ENCODE data around the gene KRT9. TPM values are rescaled to one million over a fixed set of nuclear protein-coding genes. Genes with fewer than 3 reads are reported as not detected.
"Not testable (repeated sequence)": the region's sequence is repeated elsewhere in the genome, so short reads cannot be mapped to it uniquely, and the experiment has no call there.

KRT9 gene
- total RNA-seq, 1 experiment from 2014 or later: not detected

GRCh38 chr17:41610965-41611640 is 39.2 kb upstream of the KRT9 start:
- DNase-seq (ENCODE audit: low read depth): no peak
- in situ Hi-C loops (cut with HindIII; ENCODE audit: low pct_unique_long_range_greater_than_20kb, low sequenced_read_pairs): no loop called here

DNA sequence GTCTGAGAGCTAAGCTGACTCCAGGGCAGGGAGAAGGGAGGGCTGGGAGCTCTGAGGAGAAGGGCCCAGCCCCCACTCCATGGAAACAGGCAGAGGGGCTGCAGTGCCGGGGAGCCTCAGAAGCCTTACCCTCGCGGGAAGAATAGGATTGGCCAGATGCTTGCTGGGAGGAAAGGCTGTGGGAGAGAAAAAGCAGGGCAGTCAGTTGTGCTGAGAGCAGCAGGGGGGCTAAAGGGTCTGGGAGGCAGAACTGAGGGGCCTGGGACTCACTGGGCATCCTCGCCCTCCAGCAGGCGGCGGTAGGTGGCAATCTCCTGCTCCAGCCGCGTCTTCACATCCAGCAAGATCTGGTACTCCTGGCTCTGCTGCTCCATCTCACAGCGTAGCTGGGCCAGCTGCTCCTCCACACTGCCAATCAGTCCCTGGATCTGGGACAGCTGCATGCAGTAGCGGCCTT is 38.2 kb upstream of the KRT9 start:
- DNase-seq (ENCODE audit: low read depth): not testable (repeated sequence)

GRCh38 chr17:41606930-41607329 is 35.1 kb upstream of the KRT9 start:
- DNase-seq (ENCODE audit: low read depth); in situ Hi-C loops (cut with HindIII; ENCODE audit: low pct_unique_long_range_greater_than_20kb, low sequenced_read_pairs): not testable (repeated sequence)

More for the DNA sequence above, 38.2 kb upstream of the KRT9 start:
- in situ Hi-C loops (cut with HindIII; ENCODE audit: low pct_unique_long_range_greater_than_20kb, low sequenced_read_pairs): not testable (repeated sequence)

- DNase-seq (ENCODE audit: low read depth): no peak
- in situ Hi-C loops (cut with HindIII; ENCODE audit: low pct_unique_long_range_greater_than_20kb, low sequenced_read_pairs): no loop called here
Observed at GRCh38 chr17:41602524-41602923, 30.7 kb upstream of the KRT9 start.

GRCh38 chr17:41600318-41600717 is 28.5 kb upstream of the KRT9 start:
- in situ Hi-C loops (cut with HindIII; ENCODE audit: low pct_unique_long_range_greater_than_20kb, low sequenced_read_pairs): no loop called here
- DNase-seq (ENCODE audit: low read depth): no peak

- in situ Hi-C loops (cut with HindIII; ENCODE audit: low pct_unique_long_range_greater_than_20kb, low sequenced_read_pairs): no loop called here
Observed at GRCh38 chr17:41599680-41600079, 27.8 kb upstream of the KRT9 start.

GRCh38 chr17:41595585-41595984 is 23.7 kb upstream of the KRT9 start:
- in situ Hi-C loops (cut with HindIII; ENCODE audit: low pct_unique_long_range_greater_than_20kb, low sequenced_read_pairs): no loop called here

More at GRCh38 chr17:41599680-41600079, 27.8 kb upstream of the KRT9 start:
- DNase-seq (ENCODE audit: low read depth): no peak

GRCh38 chr17:41594363-41594915 is 22.6 kb upstream of the KRT9 start:
- in situ Hi-C loops (cut with HindIII; ENCODE audit: low pct_unique_long_range_greater_than_20kb, low sequenced_read_pairs): no loop called here
- no peak for DNase-seq (ENCODE audit: low read depth)

More at GRCh38 chr17:41595585-41595984, 23.7 kb upstream of the KRT9 start:
- no peak for DNase-seq (ENCODE audit: low read depth)

DNA sequence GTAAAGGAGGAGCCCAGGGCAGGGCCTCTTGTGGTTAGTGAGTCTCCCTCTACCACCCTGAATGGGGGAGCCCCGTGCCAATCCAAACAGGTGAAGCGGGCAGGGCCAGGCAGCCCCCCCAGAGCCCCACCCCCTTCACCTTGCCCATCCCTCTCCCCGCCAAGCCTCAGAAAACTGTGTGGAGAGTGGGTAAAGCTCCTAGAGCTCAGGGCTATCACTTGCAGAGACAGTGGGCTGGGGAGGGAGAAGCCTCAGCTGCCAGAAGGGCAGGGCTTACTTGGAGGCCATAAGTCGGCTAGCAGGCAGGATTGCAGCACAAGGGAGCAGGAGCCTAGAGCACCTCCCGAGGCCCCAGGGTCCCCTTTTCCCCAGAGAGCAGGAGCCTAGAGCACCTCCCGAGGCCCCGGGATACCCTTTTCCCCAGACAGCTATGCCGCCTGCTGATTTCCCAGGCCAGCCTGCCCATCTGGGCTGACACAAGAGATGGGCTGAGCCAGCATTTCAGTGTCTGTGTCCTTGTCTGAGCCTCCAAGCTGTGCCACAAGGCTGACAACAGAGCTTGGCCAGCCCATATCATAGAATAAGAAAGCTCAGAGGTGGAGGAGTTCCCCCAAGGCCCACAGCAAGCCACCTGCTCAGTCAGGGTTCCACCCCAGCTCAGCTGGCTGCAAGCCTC is 21.6 kb upstream of the KRT9 start:
- no peak for DNase-seq (ENCODE audit: low read depth)
- in situ Hi-C loops (cut with HindIII; ENCODE audit: low pct_unique_long_range_greater_than_20kb, low sequenced_read_pairs): no loop called here

DNA sequence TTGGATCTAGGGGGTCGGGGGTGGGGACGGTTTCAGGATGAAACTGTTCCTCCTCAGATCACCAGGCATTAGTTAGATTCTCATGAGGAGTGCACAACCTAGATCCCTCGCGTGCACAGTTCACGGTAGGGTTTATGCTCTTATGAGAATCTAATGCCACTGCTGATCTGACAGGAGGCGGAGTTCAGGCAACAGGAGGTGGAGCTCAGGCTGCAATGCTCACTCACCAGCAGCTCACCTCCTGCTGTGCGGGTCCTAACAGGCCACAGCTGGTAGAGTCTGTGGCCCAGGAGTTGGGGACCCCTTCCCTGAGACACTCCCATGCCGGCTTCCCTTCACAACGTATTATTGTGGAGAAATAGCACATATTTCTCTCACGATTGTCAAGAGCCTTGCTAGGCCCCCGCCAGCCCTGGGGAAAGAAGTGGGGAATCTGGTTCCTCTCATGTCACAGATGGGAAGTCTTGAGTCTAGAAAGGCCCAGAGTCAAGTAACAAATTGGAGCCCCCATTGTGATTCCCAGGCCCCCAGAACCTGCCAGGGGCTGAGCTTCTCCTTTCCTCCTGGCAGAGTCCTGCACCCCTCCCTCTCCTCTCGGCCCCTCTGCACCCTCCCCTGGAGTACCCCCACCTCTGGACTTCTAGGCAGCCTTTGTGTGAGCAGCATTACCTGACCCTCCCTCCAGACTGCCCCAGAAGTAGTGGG is 20.9 kb upstream of the KRT9 start:
- no peak for DNase-seq (ENCODE audit: low read depth)
- in situ Hi-C loops (cut with HindIII; ENCODE audit: low pct_unique_long_range_greater_than_20kb, low sequenced_read_pairs): no loop called here

GRCh38 chr17:41589301-41589700 is 17.4 kb upstream of the KRT9 start:
- in situ Hi-C loops (cut with HindIII; ENCODE audit: low pct_unique_long_range_greater_than_20kb, low sequenced_read_pairs): no loop called here
- no peak for DNase-seq (ENCODE audit: low read depth)

- DNase-seq (ENCODE audit: low read depth): no peak
- in situ Hi-C loops (cut with HindIII; ENCODE audit: low pct_unique_long_range_greater_than_20kb, low sequenced_read_pairs): no loop called here
Observed at GRCh38 chr17:41588126-41588810, 16.4 kb upstream of the KRT9 start.

GRCh38 chr17:41586863-41587495 is 15.1 kb upstream of the KRT9 start, which contains the start of gene KRT14:
Gene KRT14 (minus strand): TSS chr17:41586895. CDS start chr17:41586834, 61 bp downstream.
- in situ Hi-C loops (cut with HindIII; ENCODE audit: low pct_unique_long_range_greater_than_20kb, low sequenced_read_pairs): no loop called here
- no peak for DNase-seq (ENCODE audit: low read depth)

DNA sequence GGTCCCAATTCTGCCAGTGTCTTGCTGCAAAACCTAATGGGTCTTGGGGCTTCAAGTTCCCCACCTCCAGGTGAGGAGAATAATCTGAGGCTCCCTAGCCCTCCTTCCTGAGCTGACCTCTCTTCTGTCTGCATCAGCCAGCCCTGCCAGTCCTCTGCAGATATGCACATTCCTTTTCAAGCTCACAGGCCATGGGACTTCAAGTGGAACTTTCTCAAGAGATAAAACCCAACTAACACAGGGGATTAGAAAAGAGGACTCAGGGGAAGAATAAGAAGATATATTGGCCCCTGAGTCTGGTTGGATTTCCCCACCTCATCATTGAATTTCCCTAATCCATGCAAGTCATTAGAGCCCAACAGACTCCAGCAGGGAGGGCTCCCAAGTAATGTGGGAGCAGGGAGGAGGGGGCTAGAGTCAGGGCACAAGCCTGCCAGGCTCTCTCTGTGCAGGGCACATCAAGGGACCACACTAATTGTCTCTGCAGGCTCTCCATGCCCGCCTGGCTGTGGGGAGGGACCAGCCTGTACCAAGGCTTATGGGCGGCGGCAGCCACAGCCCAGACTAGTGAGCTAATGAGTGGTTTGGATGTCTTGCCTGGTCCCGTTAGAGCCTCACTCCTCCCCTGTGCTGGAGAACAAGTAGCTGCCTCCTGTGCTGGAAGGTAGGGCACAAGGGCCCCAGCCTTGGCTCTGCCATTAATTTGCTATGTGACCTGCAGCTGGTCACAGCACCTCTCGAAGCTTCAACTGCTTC is 13.6 kb upstream of the KRT9 start:
- in situ Hi-C loops (cut with HindIII; ENCODE audit: low pct_unique_long_range_greater_than_20kb, low sequenced_read_pairs): no loop called here
- DNase-seq (ENCODE audit: low read depth): no peak

- DNase-seq (ENCODE audit: low read depth); in situ Hi-C loops (cut with HindIII; ENCODE audit: low pct_unique_long_range_greater_than_20kb, low sequenced_read_pairs): not testable (repeated sequence)
Observed at GRCh38 chr17:41584331-41584927, 12.6 kb upstream of the KRT9 start.

- in situ Hi-C loops (cut with HindIII; ENCODE audit: low pct_unique_long_range_greater_than_20kb, low sequenced_read_pairs): no loop called here
- DNase-seq (ENCODE audit: low read depth): no peak
Observed at GRCh38 chr17:41583137-41584127, 11.6 kb upstream of the KRT9 start.

Data from Caki2 (cell line).